ENCODE measurements around the gene HSPA4L. TPM values are rescaled to one million over a fixed set of nuclear protein-coding genes. Genes with fewer than 3 reads are reported as not detected.

The HSPA4L gene
- total RNA-seq, 1 experiment from 2014 or later: 5.3 TPM

- Histone ChIP-seq H3K27me3 (ENCODE audit: insufficient read depth, low read length) (no peaks in the 10 kb centered on the region), H3K56ac (ENCODE audit: insufficient read length, low read depth, low read length) (no peak overlapping the region), H2AK5ac (ENCODE audit: insufficient read length, low read length) (no peak overlapping the region), H3K18ac (ENCODE audit: insufficient read length, low read depth, low read length) (no peak overlapping the region), H2AFZ (ENCODE audit: low read length) (no peak overlapping the region), H3K79me2 (ENCODE audit: insufficient read depth, low read length) (no peaks in the 10 kb centered on the region), H3K4ac (ENCODE audit: low read depth, low read length) (no peak overlapping the region), H2BK5ac (ENCODE audit: insufficient read length, low read length) (no peak overlapping the region), H3T11ph (ENCODE audit: low read length) (no peak overlapping the region), H2BK15ac (ENCODE audit: low read depth, low read length) (no peak overlapping the region), H3K23me2 (ENCODE audit: insufficient read length, low read depth, low read length, poor library complexity, severe bottlenecking) (no peaks in the 10 kb centered on the region), H3K9ac (ENCODE audit: extremely low read depth, insufficient read length, low read length) (no peak overlapping the region), H2BK12ac (ENCODE audit: insufficient read length, low read depth, low read length) (no peak overlapping the region), H2BK20ac (ENCODE audit: low read depth, low read length, poor library complexity, severe bottlenecking) (no peak overlapping the region), H3K79me1 (ENCODE audit: insufficient read depth, low read depth, low read length, poor library complexity, severe bottlenecking) (no peaks in the 10 kb centered on the region), H4K8ac (replicated peaks; ENCODE audit: insufficient read length, low read depth, low read length) (no peak overlapping the region), H3K4me1 (ENCODE audit: insufficient read depth, low read length) (no peaks in the 10 kb centered on the region), H3K9me3 (ENCODE audit: control insufficient read depth, low read depth, low read length) (peaks cover 6% of the 10 kb centered on the region), H4K5ac (ENCODE audit: insufficient read length, low read depth, low read length) (no peak overlapping the region), H2BK120ac (ENCODE audit: low read depth, low read length, poor library complexity, severe bottlenecking) (no peak overlapping the region), H3K4me2 (ENCODE audit: insufficient read depth, insufficient read length, low read length) (no peak overlapping the region), H3K23ac (ENCODE audit: insufficient read length, low read depth, low read length) (no peak overlapping the region), H4K20me1 (ENCODE audit: control insufficient read depth, insufficient read depth, insufficient read length) (no peaks in the 10 kb centered on the region), H3K14ac (ENCODE audit: insufficient read depth, low read length) (no peak overlapping the region), H3K27ac (ENCODE audit: insufficient read length, low read depth, low read length) (no peak overlapping the region), H4K91ac (ENCODE audit: insufficient read length, low read depth, low read length) (no peak overlapping the region)
- Mint-ChIP-seq H3K9me3 (peaks cover 6 to 14% of the 10 kb centered on the region in 2 experiments; a peak in 4 of 5 replicates), H3K27me3 (ENCODE audit: low read depth) (no peaks in the 10 kb centered on the region), H3K36me3 (ENCODE audit: insufficient read depth in 1 of 3, low read depth in 3 of 3) (peaks cover 0 to 15% (median 0%) of the 10 kb centered on the region in 3 experiments; a peak in 3 of 7 replicates), H3K27ac (no peak overlapping the region), H3K4me3 (no peak overlapping the region), H3K4me1 (no peaks in the 10 kb centered on the region)
- TF ChIP-seq CTCF (conservative IDR thresholded peaks at IDR 0.05): no peak
- no peak for DNase-seq
- WGBS (ENCODE audit: extremely low coverage, insufficient read length, low lambda C conversion rate): no CpG with 5 or more reads among the region's 1 CpG
These were observed 40.9 kb upstream of the HSPA4L start for GRCh38 chr4:127741247-127741646.
